GM12891 (cell line): ENCODE data around the gene CADPS.

ENCODE experiments used
- DNase-seq: peaks from one replicate; pipeline ENCODE4 v3.0.0; 2011; ENCODE audit warnings: low spot score; ENCODE audit not compliant: insufficient read length
- FAIRE-seq: peaks from 2 replicates; lab custom pipeline; 2011; peaks lifted over from hg19 to GRCh38; lab: Jason Lieb, UNC
- PAX5 ChIP-seq: IDR thresholded peaks from 2 replicates; pipeline ENCODE4 v1.6.1; 2011; ENCODE audit warnings: low read length, moderate library complexity, mild to moderate bottlenecking; ENCODE audit not compliant: insufficient read depth, severe bottlenecking
- POLR2A ChIP-seq: IDR thresholded peaks from 2 replicates; pipeline ENCODE4 v1.6.1; 2011; ENCODE audit warnings: low read depth, low read length, control low read depth
- POLR2AphosphoS5 ChIP-seq: IDR thresholded peaks from 2 replicates; pipeline ENCODE4 v1.6.1; 2011; ENCODE audit warnings: low read depth, low read length, control low read depth
- POU2F2 ChIP-seq: IDR thresholded peaks from 2 replicates; pipeline ENCODE4 v1.6.1; 2011; ENCODE audit warnings: low read depth, mild to moderate bottlenecking, control low read depth, low read length, moderate library complexity
- SPI1 ChIP-seq: IDR thresholded peaks from 2 replicates; pipeline ENCODE4 v1.6.1; 2011; ENCODE audit warnings: low read depth, low read length, control low read depth
- TAF1 ChIP-seq: IDR thresholded peaks from 2 replicates; pipeline ENCODE4 v1.6.1; 2011; ENCODE audit warnings: low read depth, low read length, control low read depth

Gene CADPS

DNA sequence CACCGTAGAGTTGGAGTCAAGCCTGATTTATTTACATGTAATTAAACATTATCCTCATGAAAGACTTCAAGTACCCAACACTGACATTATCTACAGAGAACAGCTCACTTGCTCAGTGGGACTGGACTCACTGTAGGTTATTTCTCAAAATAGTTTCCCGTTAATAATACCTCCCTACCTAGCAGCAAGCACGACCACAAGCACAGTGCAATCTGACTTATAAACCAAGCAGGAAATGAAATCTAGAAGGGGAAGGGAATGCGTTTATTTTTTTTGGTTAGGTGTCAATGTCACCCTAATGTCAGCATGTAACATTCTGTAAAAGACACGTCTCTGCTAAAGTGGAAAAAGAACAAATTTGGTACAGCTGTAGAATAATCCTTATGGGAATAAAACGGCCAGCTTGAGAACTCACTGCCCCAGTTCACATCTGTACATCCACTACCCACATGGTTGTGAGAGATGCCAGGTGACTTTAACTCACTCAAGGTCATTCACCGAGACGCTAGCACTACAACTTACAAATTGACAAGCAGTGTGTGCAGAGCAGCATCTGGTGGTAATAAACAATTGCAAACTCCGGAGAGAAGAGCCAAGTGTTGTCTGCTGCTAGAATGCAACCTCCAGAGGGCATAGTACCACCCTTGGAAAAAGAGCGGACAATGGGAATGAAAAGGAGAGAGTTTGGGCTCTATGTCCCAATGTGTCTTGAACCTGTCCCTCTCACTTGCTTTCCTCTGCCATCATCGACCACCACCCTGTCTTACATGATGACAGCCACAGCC lies 242.5 kb downstream of the CADPS start:
- TF ChIP-seq POLR2A (no peak), PAX5 (no peak), SPI1 (no peak), TAF1 (no peak), POLR2AphosphoS5 (no peak), POU2F2 (no peak)
- FAIRE-seq = no peak
- no peak for DNase-seq

DNA sequence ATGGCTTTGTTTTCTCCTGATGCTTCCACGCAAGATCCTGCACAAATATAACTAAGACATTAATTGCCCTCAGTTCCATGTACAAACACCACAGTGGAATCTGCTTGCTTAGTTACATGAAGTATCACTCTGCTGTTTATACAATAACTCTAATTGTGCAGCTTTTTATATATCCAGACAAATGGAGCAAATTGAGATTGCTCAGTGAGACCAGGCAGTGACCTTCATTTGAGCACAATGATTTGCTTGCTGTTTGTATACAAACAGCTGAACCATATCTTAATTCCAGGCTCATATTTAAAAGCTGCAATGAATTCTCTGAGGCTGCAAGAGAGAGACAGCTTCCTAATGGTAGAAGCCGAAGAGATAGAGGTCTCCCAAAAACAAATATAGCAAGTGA lies 243.7 kb downstream of the CADPS start:
- DNase-seq (no peak), FAIRE-seq (no peak)
- TF ChIP-seq POU2F2 = no peak
- TF ChIP-seq PAX5 = no peak
- no peak for TF ChIP-seq POLR2AphosphoS5
- no peak for TF ChIP-seq POLR2A
- TF ChIP-seq SPI1 = no peak
- no peak for TF ChIP-seq TAF1

DNA sequence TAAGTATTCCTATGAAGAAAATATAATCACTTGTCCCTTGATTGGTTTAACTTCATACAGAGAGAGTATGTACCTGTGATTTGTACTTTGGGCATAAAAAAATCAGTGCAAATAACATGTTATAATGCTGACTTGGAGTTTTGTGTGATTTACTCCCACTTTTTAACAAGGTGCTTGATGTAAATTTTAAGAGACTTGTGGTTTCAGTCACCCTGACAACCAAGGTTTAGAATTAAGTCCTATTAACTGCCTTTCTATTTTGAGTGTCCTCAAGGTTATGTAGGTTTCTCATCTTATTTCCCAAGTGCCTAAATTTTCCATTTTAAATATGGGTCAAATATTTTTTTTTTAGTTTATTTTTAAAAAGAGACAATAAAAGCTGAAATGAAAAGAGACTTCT lies 244.6 kb downstream of the CADPS start:
- FAIRE-seq (no peak), DNase-seq (no peak)
- TF ChIP-seq POU2F2 = no peak
- no peak for TF ChIP-seq PAX5
- TF ChIP-seq TAF1 = no peak
- TF ChIP-seq POLR2AphosphoS5 = no peak
- TF ChIP-seq POLR2A = no peak
- TF ChIP-seq SPI1 = no peak

GRCh38 chr3:62625268-62625667 lies 249.9 kb downstream of the CADPS start:
- TF ChIP-seq TAF1 (no peak), PAX5 (no peak), POLR2AphosphoS5 (no peak), POU2F2 (no peak), POLR2A (no peak), SPI1 (no peak)
- no peak for FAIRE-seq
- no peak for DNase-seq

DNA sequence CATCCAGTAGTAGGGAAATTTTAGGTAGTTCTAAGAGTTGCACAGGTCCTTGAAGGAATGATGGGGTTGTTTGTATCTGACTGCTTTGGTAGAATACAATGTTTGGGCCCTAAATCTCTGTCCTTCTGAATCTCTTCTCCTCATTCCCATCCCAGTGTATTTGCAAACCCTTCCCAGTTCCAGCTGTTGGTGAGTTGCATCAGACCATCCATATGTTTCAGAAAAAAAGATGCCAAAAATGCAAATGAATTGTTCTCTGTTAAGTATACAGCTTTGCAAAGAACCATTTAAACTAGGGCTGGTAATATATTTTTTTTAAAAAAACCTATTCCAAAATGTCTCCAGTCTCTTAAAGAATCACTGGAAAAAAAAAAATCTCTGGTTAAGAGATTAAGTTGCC lies 251.0 kb downstream of the CADPS start:
- TF ChIP-seq SPI1 = no peak
- TF ChIP-seq TAF1 = no peak
- no peak for TF ChIP-seq POU2F2
- TF ChIP-seq POLR2AphosphoS5 = no peak
- FAIRE-seq (no peak), DNase-seq (no peak)

DNA sequence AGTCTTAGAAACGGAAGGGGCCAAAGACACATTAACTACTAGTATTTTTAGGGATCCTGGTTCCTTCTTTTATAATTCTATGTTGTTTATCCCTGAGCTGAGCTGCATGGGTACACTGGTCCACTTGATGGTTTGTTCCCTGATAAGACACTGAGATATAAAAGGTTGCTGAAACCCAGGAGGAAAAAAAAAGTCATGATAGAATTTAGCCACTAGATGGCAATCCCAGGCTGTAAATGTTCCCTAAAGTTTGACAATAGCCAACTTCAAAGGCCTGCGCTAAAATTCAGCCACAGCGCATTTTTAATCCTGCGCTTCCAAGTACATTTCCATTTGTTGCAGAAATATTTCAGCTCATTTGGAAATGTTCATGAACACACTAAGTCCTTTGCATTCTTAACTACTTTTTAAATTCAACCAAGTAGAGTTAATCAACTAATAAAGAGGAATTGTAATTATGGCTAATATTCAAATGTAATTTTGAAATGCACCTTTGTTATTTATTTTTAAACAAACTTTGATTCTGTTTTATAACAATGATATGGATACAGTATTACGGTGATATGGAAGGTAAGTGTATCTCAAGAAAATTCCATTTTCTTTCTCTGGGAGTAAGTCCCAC lies 252.6 kb downstream of the CADPS start:
- FAIRE-seq = no peak
- DNase-seq = peak; percentile 2
- no peak for TF ChIP-seq TAF1
- TF ChIP-seq POU2F2 = no peak
- no peak for TF ChIP-seq PAX5

DNA sequence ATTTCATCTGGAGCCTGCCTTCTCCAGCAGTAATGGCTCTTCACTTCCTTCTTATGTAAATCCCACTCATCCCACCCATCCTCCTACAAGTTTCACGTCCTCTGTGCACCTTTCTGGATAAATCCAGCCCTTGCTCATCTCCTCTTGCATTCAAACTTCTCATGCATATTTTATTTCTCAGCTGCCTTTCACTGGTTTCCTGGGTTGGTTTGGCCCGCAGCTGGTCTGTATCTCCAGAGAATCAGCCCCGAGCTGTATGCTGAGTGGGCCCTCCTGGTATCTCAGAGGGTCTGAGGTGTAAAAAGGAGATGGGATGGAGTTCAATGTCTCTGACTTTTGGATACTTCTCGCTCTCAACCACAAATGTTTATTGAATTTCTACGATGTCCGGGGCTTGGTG lies 253.3 kb downstream of the CADPS start:
- no peak for TF ChIP-seq POU2F2
- no peak for TF ChIP-seq PAX5
- TF ChIP-seq SPI1 = no peak
- TF ChIP-seq TAF1 = no peak
- no peak for TF ChIP-seq POLR2AphosphoS5
- no peak for TF ChIP-seq POLR2A
- FAIRE-seq (no peak), DNase-seq (no peak)

GRCh38 chr3:62621176-62621575 lies 254.0 kb downstream of the CADPS start:
- DNase-seq (no peak), FAIRE-seq (no peak)
- TF ChIP-seq PAX5 = no peak
- no peak for TF ChIP-seq POU2F2
- TF ChIP-seq POLR2AphosphoS5 = no peak
- TF ChIP-seq TAF1 = no peak
- no peak for TF ChIP-seq SPI1
- TF ChIP-seq POLR2A = no peak

DNA sequence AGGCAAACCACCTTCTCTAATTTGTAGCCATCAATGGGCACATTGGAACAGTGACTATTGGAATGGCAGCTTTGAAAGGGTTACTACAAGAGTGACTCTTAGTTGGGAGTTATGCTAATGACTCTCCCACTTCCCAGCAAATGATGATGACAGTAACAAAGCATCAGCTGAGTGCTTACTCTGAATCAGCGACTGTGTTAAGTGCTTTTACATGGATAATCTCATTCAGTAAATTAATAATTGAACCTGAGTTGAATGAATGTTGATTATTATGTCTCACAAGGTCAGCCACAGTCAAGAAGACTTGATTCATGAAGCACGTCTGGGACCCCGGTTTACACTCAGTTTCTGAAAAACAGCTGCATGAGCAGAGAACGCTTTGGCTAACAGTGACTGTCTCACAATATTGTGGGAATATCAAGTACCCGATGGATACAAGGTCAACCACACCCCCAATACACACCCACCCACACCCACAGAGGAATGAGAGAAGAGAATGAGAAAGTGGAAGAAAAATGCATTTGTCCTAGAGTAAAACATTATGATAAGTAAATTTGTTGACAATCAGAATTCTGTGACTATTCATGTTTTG lies 259.9 kb downstream of the CADPS start:
- DNase-seq (no peak), FAIRE-seq (no peak)
- TF ChIP-seq SPI1 (no peak), TAF1 (no peak), POLR2A (no peak), PAX5 (no peak), POU2F2 (no peak), POLR2AphosphoS5 (no peak)

GRCh38 chr3:62614527-62614926 lies 260.7 kb downstream of the CADPS start:
- DNase-seq = no peak
- no peak for FAIRE-seq
- TF ChIP-seq PAX5 (no peak), SPI1 (no peak)
